Measurements from ENCODE around the gene SPRR2B. TPM values are rescaled to one million over a fixed set of nuclear protein-coding genes. Genes with fewer than 3 reads are reported as not detected.

Gene SPRR2B
- total RNA-seq, 1 donor from 2014 or later = not detected

- Histone ChIP-seq H3K27ac (ENCODE audit: low read depth, low read length) (no peak overlapping the region), H3K4me2 (ENCODE audit: low read length) (no peak overlapping the region), H3K4me1 (ENCODE audit: insufficient read depth, low read length) (no peaks in the 10 kb centered on the region), H3K79me2 (ENCODE audit: insufficient read depth, low read length) (no peaks in the 10 kb centered on the region), H3K9me3 (ENCODE audit: insufficient read depth, low read depth, low read length) (no peaks in the 10 kb centered on the region), H3K9ac (ENCODE audit: low read length) (no peak overlapping the region), H3K36me3 (ENCODE audit: insufficient read depth, low read length) (no peaks in the 10 kb centered on the region), H4K20me1 (ENCODE audit: insufficient read depth, low read length) (no peaks in the 10 kb centered on the region), H3K27me3 (ENCODE audit: insufficient read depth, low read length) (no peaks in the 10 kb centered on the region), H3K4me3 (ENCODE audit: insufficient read depth, low read depth, low read length) (no peak overlapping the region), H2AFZ (ENCODE audit: low read depth, low read length) (no peak overlapping the region)
- FAIRE-seq = no peak
- H3K27ac Mint-ChIP-seq (ENCODE audit: unreplicated experiment) = no peak overlapping the region
- TF ChIP-seq CTCF (IDR thresholded peaks at IDR 0.05; ENCODE audit: insufficient read depth, low read depth, low read length) (no peak), EZH2 (IDR thresholded peaks at IDR 0.05; ENCODE audit: insufficient read depth, low read length) (no peak)
- H3K4me3 Mint-ChIP-seq (ENCODE audit: unreplicated experiment) = no peak overlapping the region
- no peak for DNase-seq (ENCODE audit: low read depth)
- H3K9me3 Mint-ChIP-seq (ENCODE audit: unreplicated experiment) = no peaks in the 10 kb centered on the region
- peaks cover 9% of the 10 kb centered on the region for H3K4me1 Mint-ChIP-seq (ENCODE audit: low read depth, unreplicated experiment)
- no peaks in the 10 kb centered on the region for H3K36me3 Mint-ChIP-seq (ENCODE audit: low read depth, unreplicated experiment)
- H3K27me3 Mint-ChIP-seq (ENCODE audit: low read depth, unreplicated experiment) = no peaks in the 10 kb centered on the region
Measured at GRCh38 chr1:153032073-153032472, 39.3 kb downstream of the SPRR2B start.

GRCh38 chr1:153030895-153031294, 40.5 kb downstream of the SPRR2B start, which contains the start of gene SPRR1B:
Gene SPRR1B (plus strand): TSS chr1:153031203. CDS start chr1:153032346, 1,143 bp downstream.
- Mint-ChIP-seq H3K4me1 (ENCODE audit: low read depth, unreplicated experiment) (peaks cover 9% of the 10 kb centered on the region), H3K36me3 (ENCODE audit: low read depth, unreplicated experiment) (no peaks in the 10 kb centered on the region), H3K9me3 (ENCODE audit: unreplicated experiment) (no peaks in the 10 kb centered on the region), H3K27ac (ENCODE audit: unreplicated experiment) (no peak within 1 kb of the TSS), H3K4me3 (ENCODE audit: unreplicated experiment) (no peak within 1 kb of the TSS), H3K27me3 (ENCODE audit: low read depth, unreplicated experiment) (no peaks in the 10 kb centered on the region)
- TF ChIP-seq EZH2 (IDR thresholded peaks at IDR 0.05; ENCODE audit: insufficient read depth, low read length) = no peak
- no peak for TF ChIP-seq CTCF (IDR thresholded peaks at IDR 0.05; ENCODE audit: insufficient read depth, low read depth, low read length)
- Histone ChIP-seq H3K27ac (ENCODE audit: low read depth, low read length) (no peak within 1 kb of the TSS), H4K20me1 (ENCODE audit: insufficient read depth, low read length) (no peaks in the 10 kb centered on the region), H3K4me1 (ENCODE audit: insufficient read depth, low read length) (no peaks in the 10 kb centered on the region), H3K9ac (ENCODE audit: low read length) (no peak within 1 kb of the TSS), H3K36me3 (ENCODE audit: insufficient read depth, low read length) (no peaks in the 10 kb centered on the region), H3K27me3 (ENCODE audit: insufficient read depth, low read length) (no peaks in the 10 kb centered on the region), H3K79me2 (ENCODE audit: insufficient read depth, low read length) (no peaks in the 10 kb centered on the region), H3K4me2 (ENCODE audit: low read length) (no peak within 1 kb of the TSS), H3K9me3 (ENCODE audit: insufficient read depth, low read depth, low read length) (no peaks in the 10 kb centered on the region), H2AFZ (ENCODE audit: low read depth, low read length) (no peak within 1 kb of the TSS), H3K4me3 (ENCODE audit: insufficient read depth, low read depth, low read length) (no peak within 1 kb of the TSS)
- DNase-seq (ENCODE audit: low read depth) = no peak
- no peak for FAIRE-seq

- no peak overlapping the region for H3K27ac Mint-ChIP-seq (ENCODE audit: unreplicated experiment)
Measured at GRCh38 chr1:153028766-153029165, 42.6 kb downstream of the SPRR2B start.

More at GRCh38 chr1:153028766-153029165, 42.6 kb downstream of the SPRR2B start:
- Histone ChIP-seq H3K27ac (ENCODE audit: low read depth, low read length) (no peak overlapping the region), H2AFZ (ENCODE audit: low read depth, low read length) (no peak overlapping the region), H3K27me3 (ENCODE audit: insufficient read depth, low read length) (no peaks in the 10 kb centered on the region), H3K79me2 (ENCODE audit: insufficient read depth, low read length) (no peaks in the 10 kb centered on the region), H3K9ac (ENCODE audit: low read length) (no peak overlapping the region), H4K20me1 (ENCODE audit: insufficient read depth, low read length) (no peaks in the 10 kb centered on the region), H3K9me3 (ENCODE audit: insufficient read depth, low read depth, low read length) (no peaks in the 10 kb centered on the region), H3K4me3 (ENCODE audit: insufficient read depth, low read depth, low read length) (no peak overlapping the region), H3K36me3 (ENCODE audit: insufficient read depth, low read length) (no peaks in the 10 kb centered on the region), H3K4me1 (ENCODE audit: insufficient read depth, low read length) (no peaks in the 10 kb centered on the region), H3K4me2 (ENCODE audit: low read length) (no peak overlapping the region)
- Mint-ChIP-seq H3K27me3 (ENCODE audit: low read depth, unreplicated experiment) (no peaks in the 10 kb centered on the region), H3K36me3 (ENCODE audit: low read depth, unreplicated experiment) (no peaks in the 10 kb centered on the region), H3K4me3 (ENCODE audit: unreplicated experiment) (no peak overlapping the region), H3K9me3 (ENCODE audit: unreplicated experiment) (no peaks in the 10 kb centered on the region), H3K4me1 (ENCODE audit: low read depth, unreplicated experiment) (peaks cover 9% of the 10 kb centered on the region)
- FAIRE-seq (no peak), DNase-seq (ENCODE audit: low read depth) (no peak)
- no peak for TF ChIP-seq CTCF (IDR thresholded peaks at IDR 0.05; ENCODE audit: insufficient read depth, low read depth, low read length)
- TF ChIP-seq EZH2 (IDR thresholded peaks at IDR 0.05; ENCODE audit: insufficient read depth, low read length) = no peak

Measured in astrocyte (in vitro differentiated cells and primary cell).